Uterus (tissue), 4 donors: ENCODE results near the gene PCDHA4. TPM values are rescaled to one million over a fixed set of nuclear protein-coding genes. Genes with fewer than 3 reads are reported as not detected.
"Not testable (repeated sequence)": the region's sequence is repeated elsewhere in the genome, so short reads cannot be mapped to it uniquely, and the experiment has no call there.

Source experiments
- DNase-seq, 2 donors: peaks; one replicate each; pipeline ENCODE4 v3.0.0-alpha.2; 2019 to 2020
- H3K27ac ChIP-seq, 2 donors: fragments of 200-600 bp; sonication (generic); 1 replicate in 1 of 2; 2 replicates in 1 of 2; pipeline ENCODE4 v1.5.1; 2016 to 2018
- H3K27me3 ChIP-seq, 2 donors: fragments of 200-600 bp; sonication (generic); one replicate each; pipeline ENCODE4 v1.5.1; 2018 to 2019; ENCODE audit warnings: control low read depth in 1 of 2
- H3K36me3 ChIP-seq, 2 donors: fragments of 200-600 bp; sonication (generic); one replicate each; pipeline ENCODE4 v1.5.1; 2019; ENCODE audit warnings: control low read depth in 1 of 2
- H3K4me1 ChIP-seq, 2 donors: fragments of 200-600 bp; sonication (generic); one replicate each; pipeline ENCODE4 v1.5.1; 2018 to 2019; ENCODE audit warnings: control low read depth in 1 of 2
- H3K4me3 ChIP-seq, 2 donors: fragments of 200-600 bp; sonication (generic); 1 replicate in 1 of 2; 2 replicates in 1 of 2; pipeline ENCODE4 v1.5.1; 2018 to 2019; ENCODE audit warnings: mild to moderate bottlenecking in 1 of 2
- H3K9me3 ChIP-seq, 2 donors: fragments of 200-600 bp; sonication (generic); one replicate each; pipeline ENCODE4 v1.5.1; 2019; ENCODE audit warnings: control low read depth in 1 of 2
- CTCF ChIP-seq, 4 experiments: fragments of 200-600 bp in 2 of 4; fragments of 450-650 bp in 2 of 4; sonication (generic) in 2 of 4; IDR thresholded peaks; one replicate each; pipeline ENCODE4 v1.5.1; 2016 to 2019; ENCODE audit warnings: antibody characterized with exemption in 4 of 4, mild to moderate bottlenecking in 2 of 4, moderate library complexity in 1 of 4
- POLR2A ChIP-seq, 2 donors: fragments of 450-650 bp; IDR thresholded peaks; one replicate each; pipeline ENCODE4 v1.6.1; 2016; ENCODE audit warnings: antibody characterized with exemption in 2 of 2, mild to moderate bottlenecking in 1 of 2, moderate library complexity in 1 of 2
- intact Hi-C: fragments of 100-400 bp; cut with DNase I; formaldehyde crosslinking; loops from one replicate; pipeline ENCODE4 v1.15.1; 2023; ENCODE audit warnings: low total_unique reads
- total RNA-seq, 4 donors: library from RNA; depleted of rRNA in 3 of 4; stranded (reverse); fragments of >200 nt in 3 of 4; gene quantifications; one replicate each; pipeline versions ENCODE4 v1.1.0 to v1.2.4, GENCODE V29; 2014 to 2023
- donor health status: DM: yes; HTN: yes; CAD: no.

PCDHA4 gene
- total RNA-seq, 4 donors from 2014 or later: 0.26 to 5.8 (median 0.59) TPM

GRCh38 chr5:140785905-140786686 is 20.8 kb upstream of the PCDHA4 start, which contains the start of gene PCDHA1:
Gene PCDHA1, plus strand, starts transcription at chr5:140786140.
- intact Hi-C loops: no loop called here
- Histone ChIP-seq H3K4me3 (no peak within 1 kb of the TSS), H3K27ac (no peak within 1 kb of the TSS), H3K4me1 (no peaks in the 10 kb centered on the region), H3K9me3 (peaks cover 0 to 28% of the 10 kb centered on the region in 2 donors), H3K27me3 (no peaks in the 10 kb centered on the region), H3K36me3 (no peaks in the 10 kb centered on the region)
- TF ChIP-seq POLR2A (IDR thresholded peaks at IDR 0.05) (no peak), CTCF (IDR thresholded peaks at IDR 0.05) (no peak)
- no peak for DNase-seq

GRCh38 chr5:140787422-140787821 is 19.4 kb upstream of the PCDHA4 start:
- DNase-seq, H3K36me3 ChIP-seq, H3K27ac ChIP-seq, intact Hi-C loops, H3K4me1 ChIP-seq, H3K27me3 ChIP-seq, H3K4me3 ChIP-seq: not testable (repeated sequence)
- peaks cover 0 to 28% of the 10 kb centered on the region in 2 donors for H3K9me3 ChIP-seq

GRCh38 chr5:140787849-140788504 is 18.9 kb upstream of the PCDHA4 start:
- H3K36me3 ChIP-seq, H3K27ac ChIP-seq, H3K4me1 ChIP-seq, H3K27me3 ChIP-seq, intact Hi-C loops, DNase-seq, H3K4me3 ChIP-seq: not testable (repeated sequence)
- peaks cover 0 to 25% of the 10 kb centered on the region in 2 donors for H3K9me3 ChIP-seq

- H3K9me3 ChIP-seq: peaks cover 0 to 23% of the 10 kb centered on the region in 2 donors
- no peak for DNase-seq
- TF ChIP-seq POLR2A (IDR thresholded peaks at IDR 0.05): no peak
- no peak for TF ChIP-seq CTCF (IDR thresholded peaks at IDR 0.05)
- H3K36me3 ChIP-seq: no peaks in the 10 kb centered on the region
- intact Hi-C loops: no loop called here
- no peak overlapping the region for H3K27ac ChIP-seq
- H3K27me3 ChIP-seq: no peaks in the 10 kb centered on the region
- no peak overlapping the region for H3K4me3 ChIP-seq
- H3K4me1 ChIP-seq: no peaks in the 10 kb centered on the region
Observed at GRCh38 chr5:140791089-140791488, 15.8 kb upstream of the PCDHA4 start.

- H3K27me3 ChIP-seq: no peaks in the 10 kb centered on the region
- no peak for TF ChIP-seq POLR2A (IDR thresholded peaks at IDR 0.05)
- peak in 3 of 4 experiments; percentile 16 to 32 (median 21) for TF ChIP-seq CTCF (IDR thresholded peaks at IDR 0.05)
Observed at GRCh38 chr5:140794595-140795258, 12.1 kb upstream of the PCDHA4 start, which contains the start of gene PCDHA2. Gene PCDHA2, plus strand, starts transcription at chr5:140794852.

More at GRCh38 chr5:140794595-140795258, 12.1 kb upstream of the PCDHA4 start, which contains the start of gene PCDHA2:
- no peak for DNase-seq
- H3K27ac ChIP-seq: peak within 1 kb of the TSS in 1 of 2 donors; percentile 29
- peaks cover 0 to 7% of the 10 kb centered on the region in 2 donors for H3K9me3 ChIP-seq
- intact Hi-C loops: no loop called here
- H3K36me3 ChIP-seq: no peaks in the 10 kb centered on the region
- peak within 1 kb of the TSS in 1 of 2 donors; percentile 23 for H3K4me3 ChIP-seq
- no peaks in the 10 kb centered on the region for H3K4me1 ChIP-seq
